Spinal cord (tissue), 10 donors: ENCODE results near the gene IL22RA2. TPM values are rescaled to one million over a fixed set of nuclear protein-coding genes. Genes with fewer than 3 reads are reported as not detected.
A peak's percentile ranks its signal among the peaks of the same experiment; 100 is the strongest.

ENCODE experiments used
- DNase-seq, 6 donors: peaks; one replicate each; pipeline versions ENCODE4 v3.0.0 to v3.0.0-alpha.2; 2013 to 2015; ENCODE audit warnings: low spot score in 6 of 6, low read depth in 4 of 6
- H3K27ac ChIP-seq: one replicate; pipeline ENCODE4 v1.5.1; 2013; ENCODE audit warnings: low read depth, low read length, control low read depth
- H3K27me3 ChIP-seq: one replicate; pipeline ENCODE4 v1.6.1; 2013; ENCODE audit warnings: low read length; ENCODE audit not compliant: control insufficient read depth, insufficient read depth
- H3K36me3 ChIP-seq: one replicate; pipeline ENCODE4 v1.6.1; 2013; ENCODE audit warnings: low read length; ENCODE audit not compliant: control insufficient read depth, insufficient read depth
- H3K4me1 ChIP-seq: one replicate; pipeline ENCODE4 v1.6.1; 2013; ENCODE audit warnings: low read length; ENCODE audit not compliant: control insufficient read depth, insufficient read depth
- H3K4me3 ChIP-seq: one replicate; pipeline ENCODE4 v1.5.1; 2013; ENCODE audit warnings: low read depth, low read length, control low read depth
- H3K9me3 ChIP-seq: one replicate; pipeline ENCODE4 v1.6.1; 2013; ENCODE audit warnings: low read length; ENCODE audit not compliant: control insufficient read depth, insufficient read depth
- WGBS: methylation state at CpG from one replicate; pipeline ENCODE4 v1.1.5; 2013; ENCODE audit warnings: missing lambda C conversion rate; ENCODE audit not compliant: insufficient coverage; 5-methylcytosine and 5-hydroxymethylcytosine counted together
- polyA plus RNA-seq, 2 donors: library from polyadenylated mRNA; unstranded; fragments of 120-200 nt; gene quantifications; one replicate each; pipeline ENCODE4 v1.2.1, GENCODE V29; 2013; ENCODE audit not compliant: insufficient read length in 2 of 2
- total RNA-seq, 2 donors: library from RNA; depleted of rRNA in 1 of 2; stranded (reverse); fragments of 120-200 nt in 1 of 2; fragments of >200 nt in 1 of 2; gene quantifications; one replicate each; pipeline versions ENCODE4 v1.2.3 to v1.2.4, GENCODE V29; 2013 to 2014
- donor health status: healthy.

IL22RA2 gene
- total and polyA plus RNA-seq, 4 donors = not detected

GRCh38 chr6:137201006-137201405 lies 27.6 kb upstream of the IL22RA2 start:
- Histone ChIP-seq H3K4me1 (no peaks in the 10 kb centered on the region), H3K27me3 (no peaks in the 10 kb centered on the region), H3K27ac (no peak overlapping the region), H3K9me3 (no peaks in the 10 kb centered on the region), H3K4me3 (no peak overlapping the region), H3K36me3 (peaks cover 9% of the 10 kb centered on the region)
- no CpG with 5 or more reads among the region's 1 CpG for WGBS
- DNase-seq = no peak

- no peaks in the 10 kb centered on the region for H3K27me3 ChIP-seq
- peaks cover 9% of the 10 kb centered on the region for H3K36me3 ChIP-seq
- no peaks in the 10 kb centered on the region for H3K9me3 ChIP-seq
- DNase-seq = no peak
- WGBS = 100% methylated on average over 1 of the region's 4 CpGs
- no peak overlapping the region for H3K27ac ChIP-seq
- H3K4me1 ChIP-seq = no peaks in the 10 kb centered on the region
- H3K4me3 ChIP-seq = no peak overlapping the region
Measured at GRCh38 chr6:137200288-137200687, 26.8 kb upstream of the IL22RA2 start.

- WGBS = 96% methylated on average over 2 of the region's 11 CpGs
- no peaks in the 10 kb centered on the region for H3K27me3 ChIP-seq
- no peaks in the 10 kb centered on the region for H3K9me3 ChIP-seq
- no peak overlapping the region for H3K4me3 ChIP-seq
- DNase-seq = no peak
- peaks cover 6% of the 10 kb centered on the region for H3K36me3 ChIP-seq
- H3K27ac ChIP-seq = no peak overlapping the region
- no peaks in the 10 kb centered on the region for H3K4me1 ChIP-seq
Measured at GRCh38 chr6:137197684-137198645, 24.5 kb upstream of the IL22RA2 start.

DNA sequence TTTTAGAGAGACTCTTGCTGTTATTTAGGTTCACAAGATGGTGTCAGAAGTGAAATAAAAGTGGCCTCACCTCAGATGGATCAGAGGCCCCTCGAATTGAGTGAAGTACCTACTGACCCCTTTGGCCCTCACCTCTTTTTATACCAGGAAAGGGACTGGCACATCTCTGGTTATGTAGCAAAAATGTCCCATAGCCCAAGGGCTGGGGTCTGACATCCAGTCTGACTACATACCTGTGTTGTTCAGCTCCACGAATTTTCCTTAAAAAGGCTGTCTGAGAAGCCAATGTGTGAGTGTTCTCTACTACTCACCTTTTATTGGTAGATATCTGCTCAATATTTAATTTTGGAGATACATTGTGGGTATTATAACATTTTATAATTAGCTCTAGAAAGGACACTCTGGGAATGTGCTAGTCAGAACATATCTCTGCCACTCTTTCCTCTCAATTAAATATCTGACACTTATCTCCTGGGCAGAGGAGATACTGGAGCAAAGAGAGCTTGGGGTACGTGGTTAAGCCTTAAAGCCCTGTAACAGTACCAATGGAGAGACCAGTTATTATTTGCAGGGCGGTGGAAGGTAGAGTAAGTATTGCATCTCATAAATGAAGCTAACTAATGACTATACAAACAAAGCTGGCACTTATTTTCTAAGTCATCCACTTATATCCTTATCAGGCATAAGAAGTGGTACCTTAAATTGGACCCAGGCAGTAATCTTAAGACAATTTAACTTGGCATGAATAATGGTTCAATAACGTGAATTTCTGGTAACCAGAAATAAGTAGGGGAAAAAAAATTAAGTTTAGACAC lies 20.0 kb upstream of the IL22RA2 start:
- Histone ChIP-seq H3K27me3 (no peaks in the 10 kb centered on the region), H3K36me3 (no peaks in the 10 kb centered on the region), H3K4me3 (no peak overlapping the region), H3K9me3 (peaks cover 6% of the 10 kb centered on the region), H3K4me1 (no peaks in the 10 kb centered on the region), H3K27ac (no peak overlapping the region)
- WGBS = 67% methylated on average over 2 of the region's 5 CpGs
- no peak for DNase-seq

DNA sequence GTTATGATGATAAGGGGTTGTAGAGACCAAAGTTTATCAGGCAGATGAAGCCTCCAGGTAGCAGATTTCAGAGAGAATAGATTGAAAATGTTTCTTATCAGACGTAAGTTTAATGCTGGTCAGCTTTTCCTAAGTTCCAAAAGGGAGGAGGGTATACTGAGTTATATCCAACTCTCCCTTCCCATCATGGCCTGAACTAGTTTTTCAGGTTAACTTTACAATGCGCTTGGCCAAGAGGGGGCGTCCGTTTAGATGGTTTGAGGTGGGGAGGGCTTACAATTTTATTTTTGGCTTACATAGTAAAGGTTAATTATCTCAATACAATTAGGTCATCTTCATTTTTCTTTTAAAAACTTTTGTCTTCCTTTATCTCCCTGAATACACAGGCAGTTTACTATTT lies 19.4 kb upstream of the IL22RA2 start:
- no peaks in the 10 kb centered on the region for H3K27me3 ChIP-seq
- H3K36me3 ChIP-seq = no peaks in the 10 kb centered on the region
- peaks cover 6% of the 10 kb centered on the region for H3K9me3 ChIP-seq
- no peak overlapping the region for H3K4me3 ChIP-seq
- DNase-seq = no peak
- whole genome bisulfite sequencing = no CpG with 5 or more reads among the region's 4 CpGs
- H3K4me1 ChIP-seq = no peaks in the 10 kb centered on the region
- H3K27ac ChIP-seq = no peak overlapping the region

DNA sequence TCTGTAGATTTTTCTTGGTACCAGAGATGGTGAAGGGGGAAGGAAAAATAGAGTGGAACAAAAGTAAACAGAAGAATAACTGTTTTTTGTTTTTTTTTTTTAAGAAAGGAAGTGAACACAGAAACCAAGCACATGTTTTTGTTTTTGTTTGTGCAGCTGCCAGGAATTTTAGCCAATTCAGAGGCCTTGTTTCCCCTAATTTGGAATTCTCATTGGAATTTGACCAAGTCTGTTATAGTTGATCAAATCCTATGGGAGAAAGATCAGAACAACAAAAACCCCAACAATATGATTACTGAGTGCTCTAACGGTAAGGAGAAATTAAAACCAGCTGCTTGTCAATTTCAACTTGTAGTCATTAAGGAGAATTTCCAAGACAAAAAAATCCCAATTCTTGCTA lies 18.2 kb upstream of the IL22RA2 start:
- peak in 1 of 6 donors; percentile 54 for DNase-seq
- no peak overlapping the region for H3K27ac ChIP-seq
- no peaks in the 10 kb centered on the region for H3K4me1 ChIP-seq
- WGBS = no CpG with 5 or more reads among the region's 1 CpG
- H3K4me3 ChIP-seq = no peak overlapping the region
- H3K9me3 ChIP-seq = peaks cover 6% of the 10 kb centered on the region
- H3K36me3 ChIP-seq = no peaks in the 10 kb centered on the region
- no peaks in the 10 kb centered on the region for H3K27me3 ChIP-seq

GRCh38 chr6:137191236-137191635 lies 17.8 kb upstream of the IL22RA2 start:
- no peaks in the 10 kb centered on the region for H3K4me1 ChIP-seq
- WGBS = no CpG with 5 or more reads among the region's 3 CpGs

DNA sequence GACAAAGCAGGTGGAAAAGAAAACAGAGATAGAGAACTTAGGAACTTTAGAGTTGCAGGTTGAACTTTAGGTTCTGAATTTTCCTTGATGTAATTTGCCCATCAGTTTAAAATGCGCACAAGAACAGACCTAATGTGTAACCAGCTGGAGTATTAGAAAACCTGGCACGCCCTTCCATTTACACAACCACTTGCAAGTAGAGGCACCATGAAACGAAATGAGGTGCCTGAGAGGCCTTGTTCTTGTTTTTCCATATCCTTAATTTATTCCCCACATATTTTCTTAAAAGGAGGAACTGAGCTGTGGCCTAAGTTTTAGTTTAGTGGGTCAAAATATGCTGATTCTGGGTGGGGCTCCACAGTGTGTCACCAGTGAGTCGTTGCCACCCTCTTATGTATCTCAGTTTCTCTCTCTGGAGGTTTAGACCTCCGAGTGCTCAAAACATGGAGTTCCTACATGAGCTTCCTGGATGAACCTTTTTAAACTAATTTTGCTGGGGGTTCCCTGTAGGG lies 17.2 kb upstream of the IL22RA2 start:
- Histone ChIP-seq H3K9me3 (peaks cover 8% of the 10 kb centered on the region), H3K27me3 (no peaks in the 10 kb centered on the region), H3K27ac (no peak overlapping the region), H3K4me1 (no peaks in the 10 kb centered on the region), H3K4me3 (no peak overlapping the region), H3K36me3 (no peaks in the 10 kb centered on the region)
- 79% methylated on average over 2 of the region's 5 CpGs for WGBS
- DNase-seq = no peak

More at GRCh38 chr6:137191236-137191635, 17.8 kb upstream of the IL22RA2 start:
- Histone ChIP-seq H3K27me3 (no peaks in the 10 kb centered on the region), H3K36me3 (no peaks in the 10 kb centered on the region), H3K27ac (no peak overlapping the region), H3K9me3 (peaks cover 6% of the 10 kb centered on the region), H3K4me3 (no peak overlapping the region)
- DNase-seq = no peak

- Histone ChIP-seq H3K4me3 (no peak overlapping the region), H3K36me3 (no peaks in the 10 kb centered on the region), H3K27me3 (no peaks in the 10 kb centered on the region), H3K27ac (no peak overlapping the region), H3K4me1 (no peaks in the 10 kb centered on the region), H3K9me3 (peaks cover 8% of the 10 kb centered on the region)
- WGBS = 71% methylated on average over 1 of the region's 5 CpGs
- DNase-seq = no peak
Measured at GRCh38 chr6:137188855-137189254, 15.4 kb upstream of the IL22RA2 start.
